Measurements from ENCODE around the gene UBE2G1. TPM values are rescaled to one million over a fixed set of nuclear protein-coding genes. Genes with fewer than 3 reads are reported as not detected.

Gene UBE2G1
- total and polyA plus RNA-seq, 4 donors: 19.9 to 25.3 (median 21.3) TPM

DNA sequence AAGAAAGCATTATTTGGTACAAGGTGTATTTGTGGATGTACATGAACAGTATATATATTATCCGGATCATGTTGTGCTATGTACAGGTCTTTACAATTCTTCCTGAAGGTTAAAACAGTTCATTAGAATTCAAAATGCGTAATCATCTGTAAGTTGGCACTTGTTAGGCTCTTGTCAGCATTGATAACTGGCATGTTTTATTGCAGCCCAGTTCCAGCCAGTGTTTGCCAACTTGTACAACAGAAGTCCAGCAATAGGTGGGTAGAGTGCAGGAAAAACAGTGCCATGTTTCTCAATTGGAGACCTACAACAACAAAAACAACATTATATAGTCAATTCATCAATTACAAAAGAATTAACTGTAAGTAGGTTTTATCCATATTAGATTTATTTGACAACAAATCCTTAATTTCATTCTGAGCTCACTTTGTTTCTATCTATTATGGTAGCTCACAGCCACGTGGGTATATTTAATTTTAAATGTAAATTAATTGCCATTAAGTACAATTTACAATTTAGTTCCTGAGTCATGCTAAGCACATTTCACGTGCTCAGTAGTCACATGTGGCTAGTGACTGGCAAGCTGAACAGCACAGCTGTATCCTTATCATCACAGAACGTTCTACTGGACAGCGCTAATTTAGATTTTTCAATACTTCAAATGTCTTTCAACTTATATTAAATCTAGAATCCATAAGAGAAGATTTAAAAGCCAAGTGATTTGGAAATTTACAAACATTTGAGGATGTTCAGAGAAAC is 94.1 kb downstream of the UBE2G1 start:
- no peak overlapping the region for H3K4me3 ChIP-seq (ENCODE audit: low read depth in 1 of 3, low read length in 3 of 3)
- DNase-seq (ENCODE audit: low spot score): no peak
- no peak overlapping the region for H3K9ac ChIP-seq (ENCODE audit: low read depth in 1 of 2, low read length in 2 of 2)
- H3K36me3 ChIP-seq (ENCODE audit: control insufficient read depth in 4 of 4, insufficient read depth in 3 of 4, low read depth in 1 of 4, low read length in 3 of 4): peaks cover 0 to 13% (median 4%) of the 10 kb centered on the region in 4 donors
- H3K27me3 ChIP-seq (ENCODE audit: control insufficient read depth in 4 of 4, insufficient read depth in 4 of 4, low read length in 3 of 4): no peaks in the 10 kb centered on the region
- 92% methylated on average over 6 of the region's 6 CpGs for WGBS
- TF ChIP-seq, protein P1, sequence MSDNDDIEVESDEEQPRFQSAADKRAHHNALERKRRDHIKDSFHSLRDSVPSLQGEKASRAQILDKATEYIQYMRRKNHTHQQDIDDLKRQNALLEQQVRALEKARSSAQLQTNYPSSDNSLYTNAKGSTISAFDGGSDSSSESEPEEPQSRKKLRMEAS (IDR thresholded peaks at IDR 0.05): no peak
- no peaks in the 10 kb centered on the region for H3K4me1 ChIP-seq (ENCODE audit: control insufficient read depth in 4 of 4, insufficient read depth in 4 of 4, low read length in 3 of 4)
- no peaks in the 10 kb centered on the region for H3K9me3 ChIP-seq (ENCODE audit: control insufficient read depth in 4 of 4, low read length in 3 of 4)
- no peak overlapping the region for H3K27ac ChIP-seq (ENCODE audit: low read depth in 1 of 2, low read length in 2 of 2)

DNA sequence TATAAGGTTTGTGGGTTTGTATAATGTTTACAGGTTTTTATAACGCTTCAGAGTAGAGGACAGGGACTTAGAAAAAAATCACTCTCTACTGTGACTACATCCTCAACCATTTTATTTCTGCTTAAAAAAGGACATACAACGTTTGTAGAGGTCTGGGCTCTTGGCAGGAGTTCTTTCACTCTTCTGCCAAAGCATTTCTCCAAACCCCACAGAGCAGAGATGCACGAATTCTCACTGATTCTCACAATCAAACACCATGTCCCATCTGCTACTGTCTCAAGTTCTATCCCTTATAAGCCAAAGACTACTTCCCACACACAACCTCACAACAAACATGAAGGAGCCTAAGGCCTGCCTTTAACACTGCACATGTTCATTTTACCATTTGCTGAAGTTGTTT is 95.7 kb downstream of the UBE2G1 start:
- no peak overlapping the region for H3K4me3 ChIP-seq (ENCODE audit: low read depth in 1 of 3, low read length in 3 of 3)
- DNase-seq (ENCODE audit: low spot score): no peak
- peaks cover 0 to 13% (median 3%) of the 10 kb centered on the region in 4 donors for H3K36me3 ChIP-seq (ENCODE audit: control insufficient read depth in 4 of 4, insufficient read depth in 3 of 4, low read depth in 1 of 4, low read length in 3 of 4)

DNA sequence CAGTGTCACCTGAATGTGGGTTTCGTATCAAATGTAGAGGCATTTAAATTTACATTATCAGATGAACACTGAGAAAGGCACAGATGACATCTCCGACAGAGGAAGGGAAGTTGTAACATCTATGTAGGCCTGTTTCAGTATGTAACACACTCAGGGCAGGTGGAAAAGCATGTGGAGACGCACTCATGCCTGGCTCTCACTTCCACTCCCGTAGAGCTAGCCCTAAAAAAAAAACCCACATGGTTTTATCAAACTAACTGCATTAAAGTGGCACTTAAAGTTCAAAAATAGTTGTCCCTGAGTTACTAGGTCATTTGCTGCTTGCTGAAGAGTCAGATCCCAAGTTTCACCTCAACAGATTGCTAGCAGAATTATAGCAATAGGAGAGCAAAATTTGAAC is 96.6 kb downstream of the UBE2G1 start:
- Histone ChIP-seq H3K27ac (ENCODE audit: low read depth in 1 of 2, low read length in 2 of 2) (no peak overlapping the region), H3K9me3 (ENCODE audit: control insufficient read depth in 4 of 4, low read length in 3 of 4) (no peaks in the 10 kb centered on the region), H3K36me3 (ENCODE audit: control insufficient read depth in 4 of 4, insufficient read depth in 3 of 4, low read depth in 1 of 4, low read length in 3 of 4) (peaks cover 0 to 13% (median 3%) of the 10 kb centered on the region in 4 donors), H3K4me3 (ENCODE audit: low read depth in 1 of 3, low read length in 3 of 3) (no peak overlapping the region), H3K9ac (ENCODE audit: low read depth in 1 of 2, low read length in 2 of 2) (no peak overlapping the region), H3K27me3 (ENCODE audit: control insufficient read depth in 4 of 4, insufficient read depth in 4 of 4, low read length in 3 of 4) (no peaks in the 10 kb centered on the region), H3K4me1 (ENCODE audit: control insufficient read depth in 4 of 4, insufficient read depth in 4 of 4, low read length in 3 of 4) (no peaks in the 10 kb centered on the region)
- 96% methylated on average over 4 of the region's 4 CpGs for WGBS
- no peak for DNase-seq (ENCODE audit: low spot score)
- no peak for TF ChIP-seq GABPA (IDR thresholded peaks at IDR 0.05 in 1 of 2, conservative IDR thresholded peaks at IDR 0.05 in 1 of 2)
- TF ChIP-seq, protein P2, sequence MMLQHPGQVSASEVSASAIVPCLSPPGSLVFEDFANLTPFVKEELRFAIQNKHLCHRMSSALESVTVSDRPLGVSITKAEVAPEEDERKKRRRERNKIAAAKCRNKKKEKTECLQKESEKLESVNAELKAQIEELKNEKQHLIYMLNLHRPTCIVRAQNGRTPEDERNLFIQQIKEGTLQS (IDR thresholded peaks at IDR 0.05): no peak
- TF ChIP-seq, protein P3, sequence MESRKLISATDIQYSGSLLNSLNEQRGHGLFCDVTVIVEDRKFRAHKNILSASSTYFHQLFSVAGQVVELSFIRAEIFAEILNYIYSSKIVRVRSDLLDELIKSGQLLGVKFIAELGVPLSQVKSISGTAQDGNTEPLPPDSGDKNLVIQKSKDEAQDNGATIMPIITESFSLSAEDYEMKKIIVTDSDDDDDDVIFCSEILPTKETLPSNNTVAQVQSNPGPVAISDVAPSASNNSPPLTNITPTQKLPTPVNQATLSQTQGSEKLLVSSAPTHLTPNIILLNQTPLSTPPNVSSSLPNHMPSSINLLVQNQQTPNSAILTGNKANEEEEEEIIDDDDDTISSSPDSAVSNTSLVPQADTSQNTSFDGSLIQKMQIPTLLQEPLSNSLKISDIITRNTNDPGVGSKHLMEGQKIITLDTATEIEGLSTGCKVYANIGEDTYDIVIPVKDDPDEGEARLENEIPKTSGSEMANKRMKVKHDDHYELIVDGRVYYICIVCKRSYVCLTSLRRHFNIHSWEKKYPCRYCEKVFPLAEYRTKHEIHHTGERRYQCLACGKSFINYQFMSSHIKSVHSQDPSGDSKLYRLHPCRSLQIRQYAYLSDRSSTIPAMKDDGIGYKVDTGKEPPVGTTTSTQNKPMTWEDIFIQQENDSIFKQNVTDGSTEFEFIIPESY (IDR thresholded peaks at IDR 0.05): no peak
- TF ChIP-seq HNF4A (conservative IDR thresholded peaks at IDR 0.05): no peak
- no peak for TF ChIP-seq RXRA (IDR thresholded peaks at IDR 0.05)
- TF ChIP-seq FOXA2 (IDR thresholded peaks at IDR 0.05): no peak
- no peak for TF ChIP-seq JUND (IDR thresholded peaks at IDR 0.05)
- TF ChIP-seq YY1 (IDR thresholded peaks at IDR 0.05): no peak
- TF ChIP-seq FOXA1 (IDR thresholded peaks at IDR 0.05): no peak
- no peak for TF ChIP-seq HNF4G (IDR thresholded peaks at IDR 0.05)
- TF ChIP-seq, protein P4, sequence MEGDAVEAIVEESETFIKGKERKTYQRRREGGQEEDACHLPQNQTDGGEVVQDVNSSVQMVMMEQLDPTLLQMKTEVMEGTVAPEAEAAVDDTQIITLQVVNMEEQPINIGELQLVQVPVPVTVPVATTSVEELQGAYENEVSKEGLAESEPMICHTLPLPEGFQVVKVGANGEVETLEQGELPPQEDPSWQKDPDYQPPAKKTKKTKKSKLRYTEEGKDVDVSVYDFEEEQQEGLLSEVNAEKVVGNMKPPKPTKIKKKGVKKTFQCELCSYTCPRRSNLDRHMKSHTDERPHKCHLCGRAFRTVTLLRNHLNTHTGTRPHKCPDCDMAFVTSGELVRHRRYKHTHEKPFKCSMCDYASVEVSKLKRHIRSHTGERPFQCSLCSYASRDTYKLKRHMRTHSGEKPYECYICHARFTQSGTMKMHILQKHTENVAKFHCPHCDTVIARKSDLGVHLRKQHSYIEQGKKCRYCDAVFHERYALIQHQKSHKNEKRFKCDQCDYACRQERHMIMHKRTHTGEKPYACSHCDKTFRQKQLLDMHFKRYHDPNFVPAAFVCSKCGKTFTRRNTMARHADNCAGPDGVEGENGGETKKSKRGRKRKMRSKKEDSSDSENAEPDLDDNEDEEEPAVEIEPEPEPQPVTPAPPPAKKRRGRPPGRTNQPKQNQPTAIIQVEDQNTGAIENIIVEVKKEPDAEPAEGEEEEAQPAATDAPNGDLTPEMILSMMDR (IDR thresholded peaks at IDR 0.05; ENCODE audit: low read depth, low read length, missing input control): no peak
- no peak for TF ChIP-seq NR2F2 (IDR thresholded peaks at IDR 0.05)
- TF ChIP-seq RAD21 (IDR thresholded peaks at IDR 0.05): no peak

More for the DNA sequence above, 95.7 kb downstream of the UBE2G1 start:
- no peaks in the 10 kb centered on the region for H3K9me3 ChIP-seq (ENCODE audit: control insufficient read depth in 4 of 4, low read length in 3 of 4)
- WGBS: 67% methylated on average over 3 of the region's 3 CpGs
- no peak overlapping the region for H3K27ac ChIP-seq (ENCODE audit: low read depth in 1 of 2, low read length in 2 of 2)
- TF ChIP-seq FOXA2 (IDR thresholded peaks at IDR 0.05) (no peak), YY1 (IDR thresholded peaks at IDR 0.05) (no peak), FOXA1 (IDR thresholded peaks at IDR 0.05) (no peak), JUND (IDR thresholded peaks at IDR 0.05) (no peak), GABPA (IDR thresholded peaks at IDR 0.05 in 1 of 2, conservative IDR thresholded peaks at IDR 0.05 in 1 of 2) (no peak), HNF4G (IDR thresholded peaks at IDR 0.05) (no peak), SP1 (IDR thresholded peaks at IDR 0.05) (no peak), EGR1 (IDR thresholded peaks at IDR 0.05; ENCODE audit: low read depth in 2 of 2) (no peak), NR2F2 (IDR thresholded peaks at IDR 0.05) (no peak), TAF1 (conservative IDR thresholded peaks at IDR 0.05) (no peak)
- TF ChIP-seq, protein P1 (IDR thresholded peaks at IDR 0.05): no peak
- TF ChIP-seq, protein P5, sequence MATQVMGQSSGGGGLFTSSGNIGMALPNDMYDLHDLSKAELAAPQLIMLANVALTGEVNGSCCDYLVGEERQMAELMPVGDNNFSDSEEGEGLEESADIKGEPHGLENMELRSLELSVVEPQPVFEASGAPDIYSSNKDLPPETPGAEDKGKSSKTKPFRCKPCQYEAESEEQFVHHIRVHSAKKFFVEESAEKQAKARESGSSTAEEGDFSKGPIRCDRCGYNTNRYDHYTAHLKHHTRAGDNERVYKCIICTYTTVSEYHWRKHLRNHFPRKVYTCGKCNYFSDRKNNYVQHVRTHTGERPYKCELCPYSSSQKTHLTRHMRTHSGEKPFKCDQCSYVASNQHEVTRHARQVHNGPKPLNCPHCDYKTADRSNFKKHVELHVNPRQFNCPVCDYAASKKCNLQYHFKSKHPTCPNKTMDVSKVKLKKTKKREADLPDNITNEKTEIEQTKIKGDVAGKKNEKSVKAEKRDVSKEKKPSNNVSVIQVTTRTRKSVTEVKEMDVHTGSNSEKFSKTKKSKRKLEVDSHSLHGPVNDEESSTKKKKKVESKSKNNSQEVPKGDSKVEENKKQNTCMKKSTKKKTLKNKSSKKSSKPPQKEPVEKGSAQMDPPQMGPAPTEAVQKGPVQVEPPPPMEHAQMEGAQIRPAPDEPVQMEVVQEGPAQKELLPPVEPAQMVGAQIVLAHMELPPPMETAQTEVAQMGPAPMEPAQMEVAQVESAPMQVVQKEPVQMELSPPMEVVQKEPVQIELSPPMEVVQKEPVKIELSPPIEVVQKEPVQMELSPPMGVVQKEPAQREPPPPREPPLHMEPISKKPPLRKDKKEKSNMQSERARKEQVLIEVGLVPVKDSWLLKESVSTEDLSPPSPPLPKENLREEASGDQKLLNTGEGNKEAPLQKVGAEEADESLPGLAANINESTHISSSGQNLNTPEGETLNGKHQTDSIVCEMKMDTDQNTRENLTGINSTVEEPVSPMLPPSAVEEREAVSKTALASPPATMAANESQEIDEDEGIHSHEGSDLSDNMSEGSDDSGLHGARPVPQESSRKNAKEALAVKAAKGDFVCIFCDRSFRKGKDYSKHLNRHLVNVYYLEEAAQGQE (IDR thresholded peaks at IDR 0.05): no peak
- H3K4me1 ChIP-seq (ENCODE audit: control insufficient read depth in 4 of 4, insufficient read depth in 4 of 4, low read length in 3 of 4): no peaks in the 10 kb centered on the region
- H3K27me3 ChIP-seq (ENCODE audit: control insufficient read depth in 4 of 4, insufficient read depth in 4 of 4, low read length in 3 of 4): no peaks in the 10 kb centered on the region
- H3K9ac ChIP-seq (ENCODE audit: low read depth in 1 of 2, low read length in 2 of 2): no peak overlapping the region

Measured in liver (tissue), 9 donors.